SK-N-SH treated with all-trans-retinoic acid at 6 μM for 48 hours (cell line): ENCODE results near the gene SLC6A4.

Experiments used
- ATAC-seq: fragments of 200-7000 bp; cut with Tn5 transposase; 3 replicates; pipeline ENCODE4 v1.9.1; 2020; ENCODE audit warnings: mild to moderate bottlenecking, moderate library complexity
- ARNTL ChIP-seq: fragments of 450-650 bp; formaldehyde crosslinking; IDR thresholded peaks from 2 replicates; pipeline ENCODE4 v1.5.0; 2020; ENCODE audit warnings: low read depth, mild to moderate bottlenecking, moderate library complexity, borderline replicate concordance
- BACH2 ChIP-seq: fragments of 250-450 bp; sonication (Bioruptor Pico); IDR thresholded peaks from 2 replicates; pipeline ENCODE4 v1.9.0; 2021; ENCODE audit warnings: mild to moderate bottlenecking, borderline replicate concordance
- CREB5 ChIP-seq: fragments of 250-450 bp; sonication (Bioruptor Pico); IDR thresholded peaks from 2 replicates; pipeline ENCODE4 v1.5.1; 2020; ENCODE audit warnings: low read depth, mild to moderate bottlenecking, moderate library complexity
- CSRNP3 ChIP-seq: fragments of 250-450 bp; sonication (Bioruptor Pico); IDR thresholded peaks from 2 replicates; pipeline ENCODE4 v1.5.1; 2021; ENCODE audit warnings: mild to moderate bottlenecking, moderate library complexity
- ESRRG ChIP-seq: fragments of 250-450 bp; sonication (Bioruptor Pico); IDR thresholded peaks from 2 replicates; pipeline ENCODE4 v1.6.1; 2021; ENCODE audit warnings: mild to moderate bottlenecking
- GLIS3 ChIP-seq: fragments of 250-450 bp; sonication (Bioruptor Pico); IDR thresholded peaks from 2 replicates; pipeline ENCODE4 v1.5.0; 2020; ENCODE audit warnings: mild to moderate bottlenecking, moderate library complexity
- OSR1 ChIP-seq: fragments of 250-450 bp; sonication (Bioruptor Pico); IDR thresholded peaks from 2 replicates; pipeline ENCODE4 v1.8.0; 2022; ENCODE audit warnings: moderate library complexity, mild to moderate bottlenecking, inconsistent platforms
- PATZ1 ChIP-seq: fragments of 250-450 bp; sonication (Bioruptor Pico); IDR thresholded peaks from 2 replicates; pipeline ENCODE4 v1.8.0; 2020; ENCODE audit warnings: mild to moderate bottlenecking, moderate library complexity, borderline replicate concordance
- POU6F1 ChIP-seq: fragments of 250-450 bp; sonication (Bioruptor Pico); IDR thresholded peaks from 2 replicates; pipeline ENCODE4 v1.8.0; 2021; ENCODE audit warnings: low read depth, mild to moderate bottlenecking, moderate library complexity, borderline replicate concordance
- PPARA ChIP-seq: fragments of 250-450 bp; sonication (Bioruptor Pico); IDR thresholded peaks from 2 replicates; pipeline ENCODE4 v1.5.0; 2020; ENCODE audit warnings: mild to moderate bottlenecking, borderline replicate concordance
- RARB ChIP-seq: fragments of 250-450 bp; sonication (Bioruptor Pico); IDR thresholded peaks from 2 replicates; pipeline ENCODE4 v1.8.0; 2021; ENCODE audit warnings: mild to moderate bottlenecking, moderate library complexity
- TCF4 ChIP-seq: fragments of 250-450 bp; sonication (Bioruptor Pico); IDR thresholded peaks from 2 replicates; pipeline ENCODE4 v1.8.0; 2021; ENCODE audit warnings: mild to moderate bottlenecking, moderate library complexity, borderline replicate concordance
- TOX ChIP-seq: fragments of 250-450 bp; sonication (Bioruptor Pico); IDR thresholded peaks from 2 replicates; pipeline ENCODE4 v1.8.0; 2021; ENCODE audit warnings: mild to moderate bottlenecking, moderate library complexity, borderline replicate concordance
- TSHZ2 ChIP-seq: fragments of 250-450 bp; sonication (Bioruptor Pico); IDR thresholded peaks from 2 replicates; pipeline ENCODE4 v1.5.0; 2020; ENCODE audit warnings: mild to moderate bottlenecking, moderate library complexity
- ZC3H10 ChIP-seq: fragments of 250-450 bp; sonication (Bioruptor Pico); IDR thresholded peaks from 2 replicates; pipeline ENCODE4 v1.5.1; 2021; ENCODE audit warnings: mild to moderate bottlenecking, moderate library complexity
- ZNF565 ChIP-seq: fragments of 450-650 bp; formaldehyde crosslinking; conservative IDR thresholded peaks from 2 replicates; pipeline ENCODE4 v1.5.0; 2020; ENCODE audit warnings: low read depth, mild to moderate bottlenecking, moderate library complexity
- ZNF70 ChIP-seq: fragments of 450-650 bp; formaldehyde crosslinking; IDR thresholded peaks from 2 replicates; pipeline ENCODE4 v1.5.0; 2020; ENCODE audit warnings: mild to moderate bottlenecking, moderate library complexity
- ZNF8 ChIP-seq: fragments of 450-650 bp; formaldehyde crosslinking; IDR thresholded peaks from 2 replicates; pipeline ENCODE4 v1.5.0; 2020; ENCODE audit warnings: mild to moderate bottlenecking, moderate library complexity

The SLC6A4 gene

GRCh38 chr17:30274887-30275286, 39.4 kb upstream of the SLC6A4 start:
- ATAC-seq = no peak
- TF ChIP-seq POU6F1 (CRISPR knock-in tag) (no peak), TCF4 (CRISPR knock-in tag) (no peak), ARNTL (CRISPR knock-in tag) (no peak), PPARA (no peak), TOX (no peak), ZNF70 (no peak), CSRNP3 (no peak), ZC3H10 (no peak), GLIS3 (no peak), CREB5 (CRISPR knock-in tag) (no peak), ESRRG (no peak)
- TF ChIP-seq, all 23 proteins: peak for 0

GRCh38 chr17:30273373-30273772, 37.9 kb upstream of the SLC6A4 start:
- TF ChIP-seq PATZ1 (CRISPR knock-in tag) (no peak), CSRNP3 (no peak), RARB (CRISPR knock-in tag) (no peak), OSR1 (no peak), ZNF565 (CRISPR knock-in tag) (no peak), ZNF70 (no peak)
- no peak for ATAC-seq

- no peak for ATAC-seq
- TF ChIP-seq CSRNP3 (no peak), TSHZ2 (CRISPR knock-in tag) (no peak), ZNF8 (CRISPR knock-in tag) (no peak), GLIS3 (no peak), ZC3H10 (no peak), BACH2 (CRISPR knock-in tag) (no peak), RARB (CRISPR knock-in tag) (no peak)
Observed at GRCh38 chr17:30271102-30271501, 35.6 kb upstream of the SLC6A4 start.
